HepG2 (cell line): ENCODE measurements around the gene JPH4.

Experiments used
- EZH2 ChIP-seq: conservative IDR thresholded peaks from 2 replicates; pipeline ENCODE4 v1.6.1; 2012; ENCODE audit warnings: mild to moderate bottlenecking, low read depth, low read length, moderate library complexity
- FIP1L1 ChIP-seq: fragments of 200-400 bp; formaldehyde crosslinking; IDR thresholded peaks from 2 replicates; pipeline ENCODE4 v1.6.1; 2018; ENCODE audit warnings: low read depth, mild to moderate bottlenecking, low read length, moderate library complexity, borderline replicate concordance; ENCODE audit not compliant: insufficient read depth
- JUN ChIP-seq: sonication (generic); formaldehyde crosslinking; IDR thresholded peaks from 2 replicates; pipeline ENCODE4 v1.4.0; 2020; ENCODE audit warnings: mild to moderate bottlenecking, missing genetic modification reagents
- SMC3 ChIP-seq: IDR thresholded peaks from 2 replicates; pipeline ENCODE4 v1.6.1; 2011; ENCODE audit warnings: low read length, improper control_type of control experiment
- SRF ChIP-seq: IDR thresholded peaks from 2 replicates; pipeline ENCODE4 v1.6.1; 2011; ENCODE audit warnings: mild to moderate bottlenecking, low read depth, low read length, moderate library complexity
- TF ChIP-seq, protein P1 (sequence below): sonication (generic); formaldehyde crosslinking; IDR thresholded peaks from 2 replicates; pipeline ENCODE4 v1.5.0; 2020; ENCODE audit warnings: mild to moderate bottlenecking, missing genetic modification reagents, moderate library complexity

DNA sequence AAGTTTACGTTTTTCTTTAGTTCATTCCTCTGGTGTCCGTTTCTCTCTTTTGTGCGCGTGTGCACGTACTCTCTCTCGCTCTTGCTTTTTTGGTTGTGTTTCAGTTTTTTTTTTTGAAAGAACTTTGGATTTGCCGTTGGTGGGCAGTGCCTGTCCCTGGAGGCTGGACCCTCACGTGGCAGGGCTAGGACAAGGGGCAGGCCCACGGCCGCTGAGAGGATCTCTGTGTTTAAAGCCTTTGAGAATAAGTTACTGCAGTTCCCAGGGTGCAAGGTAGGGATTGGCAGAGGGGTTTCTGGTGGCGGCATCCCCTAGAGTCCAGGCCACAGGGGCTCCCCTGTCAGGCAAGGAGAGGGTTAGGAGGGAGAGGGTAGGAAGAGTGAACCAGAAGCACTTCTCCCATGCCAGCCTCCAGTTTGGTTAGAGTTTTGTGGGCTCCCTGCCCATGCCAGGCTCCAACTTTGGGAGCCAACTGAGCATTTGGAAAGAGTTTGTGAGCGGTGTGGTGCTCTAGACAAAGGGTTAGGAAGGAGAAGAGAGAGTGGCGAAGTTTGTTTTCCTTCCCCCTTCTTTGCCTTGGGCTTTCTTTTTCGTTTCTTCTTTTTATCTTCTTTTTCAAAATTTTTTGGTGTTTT is 57.6 kb downstream of the JPH4 start:
- TF ChIP-seq FIP1L1 = no peak
- no peak for TF ChIP-seq SRF
- no peak for TF ChIP-seq JUN (CRISPR knock-in tag)
- TF ChIP-seq EZH2 = no peak
- TF ChIP-seq, protein P1, sequence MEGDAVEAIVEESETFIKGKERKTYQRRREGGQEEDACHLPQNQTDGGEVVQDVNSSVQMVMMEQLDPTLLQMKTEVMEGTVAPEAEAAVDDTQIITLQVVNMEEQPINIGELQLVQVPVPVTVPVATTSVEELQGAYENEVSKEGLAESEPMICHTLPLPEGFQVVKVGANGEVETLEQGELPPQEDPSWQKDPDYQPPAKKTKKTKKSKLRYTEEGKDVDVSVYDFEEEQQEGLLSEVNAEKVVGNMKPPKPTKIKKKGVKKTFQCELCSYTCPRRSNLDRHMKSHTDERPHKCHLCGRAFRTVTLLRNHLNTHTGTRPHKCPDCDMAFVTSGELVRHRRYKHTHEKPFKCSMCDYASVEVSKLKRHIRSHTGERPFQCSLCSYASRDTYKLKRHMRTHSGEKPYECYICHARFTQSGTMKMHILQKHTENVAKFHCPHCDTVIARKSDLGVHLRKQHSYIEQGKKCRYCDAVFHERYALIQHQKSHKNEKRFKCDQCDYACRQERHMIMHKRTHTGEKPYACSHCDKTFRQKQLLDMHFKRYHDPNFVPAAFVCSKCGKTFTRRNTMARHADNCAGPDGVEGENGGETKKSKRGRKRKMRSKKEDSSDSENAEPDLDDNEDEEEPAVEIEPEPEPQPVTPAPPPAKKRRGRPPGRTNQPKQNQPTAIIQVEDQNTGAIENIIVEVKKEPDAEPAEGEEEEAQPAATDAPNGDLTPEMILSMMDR (CRISPR knock-in tag) = no peak
- no peak for TF ChIP-seq SMC3
